ENCODE data around the gene BHLHE41. TPM values are rescaled to one million over a fixed set of nuclear protein-coding genes. Genes with fewer than 3 reads are reported as not detected.

BHLHE41 gene
- total RNA-seq, 1 donor from 2014 or later = not detected

DNA sequence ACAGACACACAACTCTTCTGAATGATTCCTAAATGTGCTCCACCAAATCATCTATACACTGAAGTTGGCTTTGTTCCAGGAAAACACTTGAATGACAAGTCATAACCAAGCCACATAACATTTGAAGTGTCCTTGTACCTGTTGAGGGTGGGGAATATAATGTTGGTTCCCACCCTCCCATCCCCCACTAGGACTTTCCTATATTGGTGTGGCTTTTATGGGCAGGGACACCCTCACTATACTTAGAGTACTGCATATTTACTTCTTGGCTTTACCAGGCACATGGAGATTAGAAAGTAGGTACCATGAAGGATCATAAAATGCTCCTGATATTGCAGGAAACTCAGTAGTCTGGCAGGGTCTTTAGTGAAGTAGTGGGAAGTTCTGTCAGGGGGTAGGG, 9.7 kb upstream of the BHLHE41 start:
- intact Hi-C loops (cut with micrococcal nuclease) = no loop called here

DNA sequence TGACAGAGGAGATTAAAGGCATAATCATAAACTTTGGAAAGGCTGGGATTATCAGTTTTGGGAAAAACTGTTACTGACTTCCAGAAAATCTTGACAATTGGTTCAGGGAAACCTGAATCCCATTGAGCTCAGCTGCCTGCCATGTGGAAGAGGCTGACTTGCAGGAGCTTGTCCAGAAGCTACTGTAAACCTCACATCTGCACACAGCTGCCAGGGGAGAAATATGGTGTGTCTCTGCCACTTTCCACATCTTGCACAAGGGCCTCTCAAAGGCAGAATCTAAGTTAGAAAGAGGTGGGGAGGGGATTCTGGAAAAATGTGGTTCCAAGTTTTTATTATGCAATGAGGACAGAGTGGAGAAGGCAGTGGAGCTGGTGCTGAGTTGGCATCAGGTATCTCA, 8.7 kb upstream of the BHLHE41 start:
- intact Hi-C loops (cut with micrococcal nuclease) = no loop called here

DNA sequence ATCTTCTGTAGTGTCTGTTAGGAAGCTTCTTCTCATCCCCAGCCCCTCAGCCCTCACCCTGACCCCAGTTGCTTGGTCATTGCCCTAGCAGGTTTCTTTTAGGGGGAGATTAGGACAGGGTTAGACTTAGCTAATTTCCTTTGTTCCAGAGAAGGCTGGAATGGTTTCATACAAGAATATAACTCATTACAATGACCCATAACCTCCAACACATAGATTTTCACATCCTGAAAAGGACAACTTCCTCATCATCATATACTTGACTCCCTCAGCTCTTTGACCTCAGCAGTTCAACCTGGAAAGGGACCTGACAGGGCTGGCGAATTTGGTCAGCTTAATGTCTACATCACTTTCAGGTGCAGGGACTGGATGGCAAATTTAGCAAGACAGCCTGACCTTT, 8.0 kb upstream of the BHLHE41 start:
- intact Hi-C loops (cut with micrococcal nuclease) = no loop called here

DNA sequence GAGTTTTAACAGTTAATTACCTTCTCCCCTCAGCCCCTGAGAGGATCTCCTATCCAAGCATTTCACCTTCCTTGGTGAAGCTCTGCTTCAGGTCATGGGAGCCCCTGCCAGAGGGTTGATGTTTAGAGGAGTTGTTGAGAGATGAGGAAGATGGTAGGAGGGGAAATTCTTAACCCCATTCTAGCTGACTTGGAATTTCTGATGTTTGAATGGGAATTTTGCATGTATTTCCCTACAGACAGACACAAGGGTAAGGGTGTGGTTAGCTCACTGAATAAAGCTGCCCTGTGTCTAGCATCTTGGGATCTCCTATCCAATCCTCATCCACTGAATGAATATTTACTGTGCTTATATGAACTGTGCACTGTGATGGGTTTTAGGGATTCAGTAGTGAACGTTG, 7.1 kb upstream of the BHLHE41 start:
- intact Hi-C loops (cut with micrococcal nuclease) = no loop called here

DNA sequence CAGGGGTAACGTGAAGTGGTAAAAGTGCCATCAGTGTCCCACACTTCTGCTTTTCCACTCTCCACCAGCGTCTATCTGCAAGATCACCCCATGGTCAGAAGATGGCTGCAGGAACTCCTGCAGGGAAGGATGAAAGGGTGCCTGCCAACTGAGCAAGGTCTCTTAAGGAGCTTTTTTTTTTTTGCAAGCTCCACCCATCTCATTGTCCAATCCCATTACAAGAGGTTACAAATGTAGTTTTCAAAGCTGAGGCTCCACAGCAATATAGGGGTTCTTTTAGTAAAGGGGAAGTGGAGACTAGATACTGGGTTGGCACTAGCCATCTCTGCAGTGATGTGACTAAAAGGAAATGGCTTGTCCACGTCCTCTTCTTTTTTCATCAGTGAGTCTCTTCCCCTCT, 5.9 kb upstream of the BHLHE41 start:
- intact Hi-C loops (cut with micrococcal nuclease) = no loop called here

DNA sequence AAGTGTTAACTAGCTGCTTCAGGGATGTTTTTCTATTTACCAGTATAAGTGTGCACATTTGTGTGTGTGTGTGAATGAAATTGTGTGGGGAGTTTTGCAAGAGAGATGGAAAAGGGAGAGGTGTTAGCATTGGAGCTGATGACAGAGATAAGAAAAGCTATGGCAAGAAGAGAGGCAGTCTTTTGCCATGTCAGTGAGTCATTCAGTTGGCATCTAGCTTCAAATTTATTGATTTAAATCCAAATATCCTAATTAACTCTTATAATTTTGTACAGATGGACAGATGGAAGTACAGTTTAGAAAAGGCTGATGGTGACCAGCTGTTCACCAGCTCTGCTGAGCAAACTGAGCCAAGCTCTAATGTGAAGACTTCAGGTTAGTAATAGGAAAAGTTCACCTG, 3.3 kb upstream of the BHLHE41 start:
- intact Hi-C loops (cut with micrococcal nuclease) = loop anchor here (10.0 kb wide), 2 partner anchors 173 to 717 kb away; partner anchors contain the start of gene RASSF8

DNA sequence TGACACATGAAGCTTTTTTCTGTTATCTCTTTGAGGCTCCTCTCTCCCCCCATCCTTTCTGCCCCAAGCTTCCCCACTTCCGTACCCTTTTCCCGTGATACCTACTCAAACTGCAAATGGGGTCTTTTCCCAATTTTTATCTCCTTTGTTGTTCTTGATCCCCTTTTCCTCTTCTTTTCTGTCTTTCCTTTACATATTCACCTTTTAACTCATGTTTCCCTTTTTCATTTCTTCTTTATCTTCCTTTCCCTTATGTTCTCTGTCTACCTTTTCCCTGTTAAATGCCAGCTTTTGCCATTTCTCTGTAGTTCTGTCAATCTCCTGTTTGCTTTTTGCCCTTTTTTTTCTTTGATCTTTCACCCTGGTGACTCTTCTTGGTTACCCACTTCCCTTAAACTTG, 2.6 kb upstream of the BHLHE41 start:
- intact Hi-C loops (cut with micrococcal nuclease) = loop anchor here (10.0 kb wide), 2 partner anchors 173 to 717 kb away; partner anchors contain the start of gene RASSF8

DNA sequence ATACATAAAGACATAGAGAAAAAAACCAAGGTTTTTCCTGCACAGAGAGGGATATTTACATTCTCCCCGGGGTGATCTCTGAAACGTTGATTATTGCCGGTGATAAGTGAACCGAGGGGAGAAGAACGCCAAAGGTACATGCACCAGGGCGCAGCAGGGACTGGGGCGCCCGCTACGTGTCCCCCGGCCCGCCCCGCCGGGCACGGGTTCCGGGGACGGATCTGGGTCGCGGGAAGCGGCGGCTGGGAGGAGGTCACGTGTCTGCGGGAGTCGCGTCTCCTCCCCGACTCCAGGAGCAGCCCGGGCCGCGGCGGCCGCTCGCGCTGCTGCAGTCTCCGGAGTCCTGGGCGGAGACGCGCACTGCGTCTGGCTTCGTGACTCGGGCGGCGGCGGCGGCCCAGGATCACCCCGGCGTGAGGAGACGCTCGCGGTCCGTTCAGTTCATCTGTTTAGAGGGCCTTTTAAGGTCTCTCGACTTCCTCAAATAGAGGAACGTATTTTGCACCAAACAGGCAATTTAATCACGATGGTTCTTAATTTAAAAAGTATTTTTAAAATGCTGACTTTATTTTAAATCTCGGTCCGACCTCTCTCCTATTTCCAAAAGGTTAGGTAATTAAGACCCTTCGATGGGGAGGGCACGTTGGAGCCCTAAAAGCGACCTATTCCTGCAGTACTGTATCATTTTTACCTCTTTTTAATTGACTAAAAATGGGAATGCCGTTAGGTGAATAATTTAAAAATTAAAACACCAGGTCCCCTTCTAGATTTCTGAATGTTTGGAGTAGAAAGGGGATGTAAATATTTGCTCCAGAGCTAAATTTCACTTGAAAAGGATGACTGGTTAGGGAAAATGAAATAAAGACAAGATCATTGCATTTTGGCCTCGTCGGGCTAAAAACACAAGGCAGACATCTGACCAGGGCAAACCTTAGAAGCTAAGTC, 1.8 kb upstream of the BHLHE41 start:
- intact Hi-C loops (cut with micrococcal nuclease) = loop anchor here (10.0 kb wide), 2 partner anchors 172 to 718 kb away; partner anchors contain the start of gene RASSF8

DNA sequence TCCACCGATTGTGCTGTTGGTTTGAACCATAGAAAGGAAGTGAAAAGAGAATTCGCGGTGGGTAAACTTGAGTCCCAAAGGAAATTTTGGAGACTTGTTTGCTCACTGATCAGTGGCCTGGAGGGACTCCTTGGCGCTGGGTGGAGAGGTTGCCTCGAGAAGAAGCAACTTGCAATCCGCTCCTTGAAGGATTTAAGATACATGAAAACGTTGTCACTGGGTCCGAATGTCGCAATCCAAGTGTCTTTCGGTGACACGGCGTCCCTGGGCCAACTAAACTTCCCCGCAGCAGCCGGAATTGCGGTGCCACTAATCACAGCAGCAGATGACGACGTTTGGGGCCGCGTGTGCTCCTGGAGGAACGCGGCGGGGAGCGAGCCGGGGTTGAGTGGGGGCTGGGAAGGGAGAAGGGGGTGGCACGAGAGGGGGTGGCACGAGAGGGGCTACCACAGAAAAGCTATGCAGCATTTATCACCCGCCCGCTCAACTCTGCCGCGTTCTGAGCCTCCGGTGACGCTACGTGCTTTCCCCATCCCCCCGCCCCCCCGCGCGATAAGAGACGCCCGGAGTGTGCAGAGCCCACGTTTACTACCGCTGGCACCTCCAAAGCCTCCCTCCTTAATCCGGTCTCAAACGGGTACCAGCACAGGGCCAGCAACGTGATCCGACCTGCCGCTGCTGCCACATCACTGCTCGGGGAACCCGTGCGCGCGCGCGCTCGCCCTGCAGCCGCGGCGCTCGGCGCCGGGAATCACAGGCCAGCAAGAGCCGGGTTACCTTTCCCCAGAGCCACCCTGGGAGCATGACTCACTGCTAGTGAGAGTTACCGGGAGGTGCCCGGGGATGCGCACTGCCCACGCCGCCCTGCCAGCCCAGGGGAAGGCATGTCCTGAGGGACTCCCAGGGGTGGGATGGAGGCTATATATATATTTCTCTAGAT, 833 bp upstream of the BHLHE41 start:
- intact Hi-C loops (cut with micrococcal nuclease) = loop anchor here (10.0 kb wide), 2 partner anchors 171 to 719 kb away; partner anchors contain the start of gene RASSF8

DNA sequence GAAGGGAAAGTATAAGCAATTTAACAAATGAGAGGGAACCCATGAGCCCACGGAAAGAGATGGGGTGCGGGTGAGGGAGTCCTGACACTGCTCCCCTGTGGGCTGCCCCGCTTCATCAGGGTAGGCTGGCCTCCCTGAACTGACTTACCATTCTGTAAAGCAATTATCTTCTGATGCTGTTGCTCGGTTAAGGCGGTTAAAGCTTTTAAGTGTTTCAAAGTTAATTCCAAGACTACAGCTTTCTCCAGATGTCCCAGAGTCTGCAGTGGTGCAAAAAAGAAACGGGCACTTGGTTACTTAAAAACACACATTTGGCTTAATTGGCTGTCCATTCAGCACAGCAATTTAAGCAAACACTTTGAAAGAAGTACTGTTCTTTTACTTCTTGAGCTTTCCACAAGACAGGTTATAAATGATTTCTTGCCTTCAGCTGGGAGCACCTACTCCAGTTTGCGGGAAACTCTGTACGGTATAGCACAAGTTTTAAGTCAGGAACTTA, 1.3 kb downstream of the BHLHE41 start:
- intact Hi-C loops (cut with micrococcal nuclease) = loop anchor here (10.0 kb wide), 2 partner anchors 169 to 721 kb away; partner anchors contain the start of gene RASSF8

DNA sequence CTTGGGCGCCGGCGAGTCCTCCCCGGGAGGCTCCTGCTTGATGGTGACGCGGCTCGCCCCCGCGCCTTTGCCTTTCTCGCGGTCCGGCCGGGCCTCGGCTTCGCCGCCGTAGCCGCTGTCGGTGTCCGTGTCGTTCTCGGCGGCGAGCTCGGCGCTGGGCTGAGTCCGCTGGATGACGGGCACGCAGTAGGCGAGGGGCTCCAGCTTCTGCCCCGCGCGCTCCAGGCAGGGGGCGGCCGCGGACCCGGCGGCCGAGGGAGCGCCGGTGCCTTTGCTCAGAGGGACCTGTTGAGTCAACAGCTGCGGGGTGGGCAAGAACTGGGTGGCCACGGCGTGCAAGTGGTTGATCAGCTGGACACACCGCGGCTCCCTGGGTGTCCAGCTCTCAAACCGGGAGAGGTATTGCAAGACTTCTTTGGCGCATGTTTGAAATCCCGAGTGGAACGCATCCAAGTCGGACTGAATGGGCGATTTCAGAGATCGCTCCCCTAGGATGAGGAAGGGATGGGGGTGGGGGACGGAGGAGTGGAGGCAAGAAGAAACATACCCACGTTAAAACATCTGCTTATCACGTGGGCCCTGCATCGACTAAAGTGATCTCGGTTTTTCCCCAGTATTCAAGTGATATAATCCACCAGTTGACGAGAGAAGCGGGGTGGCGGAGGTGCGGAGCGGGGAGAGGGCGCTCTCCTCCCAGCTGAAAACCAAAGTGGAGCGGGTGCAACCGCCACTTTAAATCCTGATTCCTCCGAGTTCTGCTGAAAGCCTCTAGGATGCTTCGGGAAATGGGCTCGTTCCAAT, 2.0 kb downstream of the BHLHE41 start:
- intact Hi-C loops (cut with micrococcal nuclease) = loop anchor here (10.0 kb wide), 2 partner anchors 168 to 722 kb away; partner anchors contain the start of gene RASSF8

DNA sequence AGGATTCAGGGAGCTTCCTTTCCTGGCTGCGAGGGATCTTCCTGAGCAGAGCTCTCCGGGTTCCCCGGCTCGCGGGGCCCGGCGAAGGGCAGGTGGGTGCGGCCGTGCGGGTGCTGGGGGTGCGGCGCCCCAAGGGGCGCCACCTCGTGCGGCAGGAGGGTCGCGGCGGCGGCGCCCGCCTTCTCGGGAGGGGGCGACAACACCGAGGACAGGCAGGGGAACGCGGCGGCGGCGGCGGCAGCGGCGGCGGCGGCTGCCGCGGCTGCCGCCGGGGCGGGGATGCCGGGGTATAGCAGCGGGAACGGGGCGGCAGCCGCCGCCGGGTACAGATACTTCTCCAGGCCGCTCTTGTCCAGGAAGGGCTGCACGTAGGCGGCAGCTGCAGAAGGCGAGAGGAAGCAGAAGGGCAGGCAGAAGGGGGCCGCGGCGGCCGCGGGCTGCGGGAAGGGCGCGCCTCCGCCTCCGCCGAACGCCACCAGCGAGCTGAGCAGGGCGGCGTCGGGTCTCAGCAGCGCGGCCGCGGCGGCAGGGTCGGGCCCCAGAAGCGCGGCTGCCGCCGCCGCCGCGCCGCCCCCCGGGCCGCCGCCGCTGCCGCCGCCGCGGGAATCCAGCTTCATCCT, 2.7 kb downstream of the BHLHE41 start:
- intact Hi-C loops (cut with micrococcal nuclease) = loop anchor here (10.0 kb wide), 2 partner anchors 167 to 723 kb away; partner anchors contain the start of gene RASSF8

DNA sequence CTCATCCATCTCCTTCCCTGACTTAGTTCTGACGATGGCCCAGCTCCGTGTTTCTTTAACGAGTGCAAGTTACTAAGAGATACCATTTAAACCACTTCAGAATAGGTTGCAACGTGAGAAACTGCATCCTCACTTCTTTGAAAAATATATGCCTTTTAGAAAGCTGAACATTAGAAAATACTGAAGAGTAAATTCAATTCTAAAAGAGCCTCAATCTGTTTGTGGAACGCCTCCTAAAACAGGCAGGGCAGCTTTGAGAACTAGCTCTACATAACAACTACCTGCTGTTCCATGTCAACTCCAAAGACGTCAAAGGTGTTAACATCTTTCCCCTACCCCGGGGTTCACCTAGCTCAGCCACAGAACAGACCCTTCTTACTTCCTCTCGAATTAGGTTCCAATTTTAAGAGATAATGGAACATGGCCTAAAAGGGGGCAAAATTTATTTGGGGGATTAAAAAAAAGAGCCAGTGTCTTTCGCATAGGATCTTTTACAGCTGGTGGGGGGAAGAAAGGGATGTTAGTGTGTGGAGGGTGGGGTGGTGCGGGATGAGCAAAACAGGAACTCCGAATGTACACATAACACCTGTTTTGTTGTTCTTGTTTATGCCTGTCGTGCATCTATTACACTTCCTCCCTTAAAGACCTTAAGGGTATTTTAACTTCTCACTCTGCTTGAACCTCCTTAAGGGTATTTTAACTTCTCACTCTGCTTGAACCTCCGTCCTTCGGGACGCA, 3.3 kb downstream of the BHLHE41 start:
- intact Hi-C loops (cut with micrococcal nuclease) = loop anchor here (10.0 kb wide), 2 partner anchors 167 to 723 kb away; partner anchors contain the start of gene RASSF8

DNA sequence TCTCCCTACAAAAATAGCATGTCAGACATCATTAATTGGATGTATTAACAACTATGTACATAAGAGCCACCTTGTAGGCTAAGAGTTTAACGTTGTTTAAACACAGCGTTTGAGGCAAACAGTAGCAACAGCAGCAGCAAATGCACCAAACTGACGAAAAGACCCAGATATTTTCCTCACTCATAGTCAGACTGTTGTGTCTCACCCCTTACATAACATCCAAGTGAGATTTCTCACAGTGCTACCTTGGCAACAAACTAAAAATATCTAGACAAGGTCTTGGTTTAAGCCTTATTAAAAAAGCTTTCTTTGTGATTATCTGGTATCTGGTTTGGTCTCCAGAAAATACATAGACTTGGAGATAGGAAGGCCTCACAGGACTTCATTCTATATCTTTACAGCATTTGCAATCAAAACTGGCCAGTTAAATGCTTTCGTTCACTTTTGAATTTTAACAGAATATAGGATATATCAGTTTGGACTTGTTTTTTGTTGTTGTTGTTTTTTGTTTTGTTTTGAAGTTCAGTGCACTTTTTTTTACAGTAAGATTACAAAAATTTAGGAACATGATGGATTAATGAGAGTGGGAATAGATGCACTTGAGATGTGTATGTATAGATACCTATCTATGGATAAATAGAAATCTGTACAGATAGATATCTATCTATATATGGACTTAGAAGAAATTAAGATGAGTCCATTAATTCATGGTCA, 4.1 kb downstream of the BHLHE41 start:
- intact Hi-C loops (cut with micrococcal nuclease) = loop anchor here (10.0 kb wide), 2 partner anchors 166 to 724 kb away; partner anchors contain the start of gene RASSF8

DNA sequence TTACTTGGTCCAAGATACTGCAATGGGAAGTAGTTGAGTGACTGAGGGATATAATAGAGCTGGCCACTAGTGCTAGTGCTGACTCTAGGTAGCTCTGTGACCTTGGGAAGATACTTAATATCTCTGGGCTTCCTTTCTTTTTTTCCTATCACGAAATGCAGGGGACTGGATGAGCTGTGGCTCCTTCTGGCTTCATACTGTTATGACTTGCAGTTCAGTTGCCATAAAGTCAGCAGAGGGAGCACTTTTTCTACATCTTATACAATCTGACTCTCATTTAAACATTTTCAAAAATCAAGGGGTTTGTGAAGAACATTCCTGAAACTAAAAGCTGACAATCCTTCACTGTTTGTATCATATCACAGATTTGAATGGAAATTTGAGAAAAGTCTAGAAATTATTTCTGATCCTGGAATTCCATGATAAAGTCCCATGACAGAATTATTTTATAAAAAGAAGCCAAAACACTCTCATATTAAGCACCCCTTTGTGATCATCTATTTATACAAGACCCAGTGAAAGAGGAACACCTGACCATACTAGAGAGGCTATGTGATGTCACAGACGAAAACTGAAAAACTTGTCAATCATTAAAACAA, 5.3 kb downstream of the BHLHE41 start:
- intact Hi-C loops (cut with micrococcal nuclease) = loop anchor here (5.0 kb wide), 2 partner anchors 493 to 533 kb away; no protein-coding TSS in a partner anchor

DNA sequence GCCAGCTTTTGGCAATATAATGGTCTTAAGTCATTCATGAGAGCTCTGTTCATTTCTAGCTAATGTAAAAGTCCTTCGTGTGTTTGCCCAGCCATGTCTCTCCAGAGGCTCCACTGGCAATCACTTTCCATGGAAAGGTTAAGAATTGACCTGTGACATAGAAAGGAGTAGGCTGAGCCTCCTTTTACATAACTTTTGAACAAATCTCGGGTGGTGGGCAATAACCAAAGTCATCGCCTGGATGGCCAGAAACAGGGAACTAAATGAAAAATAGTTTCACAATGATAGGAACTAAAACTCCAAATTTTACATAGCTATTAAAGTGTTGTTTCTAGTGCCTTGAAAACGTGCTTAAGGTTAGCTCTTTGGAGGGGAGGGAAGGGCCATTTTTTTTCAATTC, 6.5 kb downstream of the BHLHE41 start:
- intact Hi-C loops (cut with micrococcal nuclease) = loop anchor here (5.0 kb wide), 2 partner anchors 494 to 534 kb away; no protein-coding TSS in a partner anchor

DNA sequence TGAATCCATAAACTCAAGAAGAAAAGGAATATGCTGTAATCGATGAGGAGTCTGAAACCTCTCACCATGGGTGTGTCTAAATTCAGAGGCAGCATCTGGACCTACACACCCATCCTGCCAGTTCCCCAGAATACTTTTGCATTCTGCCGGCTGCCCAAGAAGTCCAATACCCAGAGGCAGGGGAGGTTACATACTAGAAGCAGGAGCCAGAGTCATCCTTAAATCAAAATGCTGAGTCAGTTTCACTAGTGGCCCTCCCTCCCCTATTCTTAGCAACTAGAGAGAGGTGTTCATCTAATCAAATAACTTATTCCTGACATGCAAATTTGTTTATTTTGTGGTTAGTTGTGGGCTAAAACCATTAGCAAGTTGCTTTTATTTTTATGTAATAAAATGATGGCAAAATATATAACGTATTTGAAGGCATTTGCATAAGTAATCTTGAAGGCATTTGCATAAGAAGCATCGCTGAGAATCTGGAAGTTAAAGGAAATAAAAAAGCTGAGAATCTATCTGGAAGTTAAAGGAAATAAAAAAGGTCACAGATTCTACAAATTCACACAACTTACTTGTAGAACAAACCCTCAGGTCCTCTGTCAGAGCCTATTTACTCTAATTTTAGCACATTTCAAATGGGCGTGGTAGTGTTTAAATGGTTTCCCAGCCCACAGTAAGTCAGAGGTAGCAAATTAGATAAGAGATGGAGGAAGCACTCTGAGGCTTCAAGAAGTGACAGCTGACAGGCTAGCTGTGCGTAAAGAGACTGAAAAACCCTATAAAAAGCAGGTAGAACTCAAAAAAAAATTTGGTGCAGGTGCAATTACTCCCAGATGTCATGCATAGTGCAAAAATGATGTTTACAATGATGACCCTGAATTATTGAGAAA, 7.8 kb downstream of the BHLHE41 start:
- intact Hi-C loops (cut with micrococcal nuclease) = loop anchor here (5.0 kb wide), 2 partner anchors 495 to 535 kb away; no protein-coding TSS in a partner anchor
